ENCODE results near the gene PPME1. TPM values are rescaled to one million over a fixed set of nuclear protein-coding genes. Genes with fewer than 3 reads are reported as not detected.
A peak's percentile ranks its signal among the peaks of the same experiment; 100 is the strongest.

PPME1 gene
- total RNA-seq, 1 donor from 2014 or later, result 29.7 TPM

- Histone ChIP-seq H3K4me3 (no peak overlapping the region), H3K36me3 (peaks cover 5 to 31% of the 10 kb centered on the region in 2 donors), H3K9me3 (no peaks in the 10 kb centered on the region), H3K4me1 (no peaks in the 10 kb centered on the region), H3K27me3 (no peaks in the 10 kb centered on the region), H3K27ac (no peak overlapping the region)
- no peak for TF ChIP-seq CTCF (IDR thresholded peaks at IDR 0.05)
- intact Hi-C loops (cut with DNase I), result no loop called here
- DNase-seq (ENCODE audit: low spot score in 2 of 2), result no peak
These were observed 8.2 kb upstream of the PPME1 start for GRCh38 chr11:74162681-74163467.

- Histone ChIP-seq H3K36me3 (peaks cover 7 to 20% of the 10 kb centered on the region in 2 donors), H3K27me3 (no peaks in the 10 kb centered on the region), H3K4me1 (peaks cover 12 to 20% of the 10 kb centered on the region in 2 donors), H3K9me3 (no peaks in the 10 kb centered on the region), H3K27ac (no peak overlapping the region), H3K4me3 (no peak overlapping the region)
- DNase-seq (ENCODE audit: low spot score in 2 of 2), result no peak
- TF ChIP-seq CTCF (IDR thresholded peaks at IDR 0.05), result no peak
- intact Hi-C loops (cut with DNase I), result no loop called here
These were observed 2.3 kb upstream of the PPME1 start for GRCh38 chr11:74168838-74169237.

- TF ChIP-seq CTCF (IDR thresholded peaks at IDR 0.05), result no peak
- H3K9me3 ChIP-seq, result no peaks in the 10 kb centered on the region
- H3K27ac ChIP-seq, result peak overlapping the region; percentile 94
- H3K4me1 ChIP-seq, result peaks cover 12 to 20% of the 10 kb centered on the region in 2 donors
- no peaks in the 10 kb centered on the region for H3K27me3 ChIP-seq
- no peak for DNase-seq (ENCODE audit: low spot score in 2 of 2)
- H3K4me3 ChIP-seq, result peak overlapping the region; percentile 90 to 96
- H3K36me3 ChIP-seq, result peaks cover 7 to 19% of the 10 kb centered on the region in 2 donors
- intact Hi-C loops (cut with DNase I), result loop anchor here (2.0 to 10.0 kb wide), 6 partner anchors 147 to 777 kb away; partner anchors contain the start of genes COA4, MRPL48, PAAF1 and PGM2L1
These were observed 1.2 kb upstream of the PPME1 start for GRCh38 chr11:74169738-74170458.

GRCh38 chr11:74171630-74171968 lies 510 bp downstream of the PPME1 start:
- no peak for TF ChIP-seq CTCF (IDR thresholded peaks at IDR 0.05)
- intact Hi-C loops (cut with DNase I), result loop anchor here (1.0 to 10.0 kb wide), 7 partner anchors 146 to 776 kb away; partner anchors contain the start of genes COA4, LIPT2, MRPL48 and PAAF1

GRCh38 chr11:74171997-74172396 lies 908 bp downstream of the PPME1 start:
- H3K27ac ChIP-seq, result peak overlapping the region; percentile 94
- peaks cover 12 to 20% of the 10 kb centered on the region in 2 donors for H3K4me1 ChIP-seq

More at GRCh38 chr11:74171630-74171968, 510 bp downstream of the PPME1 start:
- peak overlapping the region; percentile 90 to 96 for H3K4me3 ChIP-seq
- H3K9me3 ChIP-seq, result no peaks in the 10 kb centered on the region
- peaks cover 3 to 7% of the 10 kb centered on the region in 2 donors for H3K36me3 ChIP-seq
- peaks cover 12 to 20% of the 10 kb centered on the region in 2 donors for H3K4me1 ChIP-seq
- H3K27me3 ChIP-seq, result no peaks in the 10 kb centered on the region
- no peak for DNase-seq (ENCODE audit: low spot score in 2 of 2)
- H3K27ac ChIP-seq, result peak overlapping the region; percentile 94

More at GRCh38 chr11:74171997-74172396, 908 bp downstream of the PPME1 start:
- Histone ChIP-seq H3K9me3 (no peaks in the 10 kb centered on the region), H3K36me3 (peaks cover 0 to 3% of the 10 kb centered on the region in 2 donors), H3K27me3 (no peaks in the 10 kb centered on the region), H3K4me3 (peak overlapping the region; percentile 90 to 96)
- no peak for DNase-seq (ENCODE audit: low spot score in 2 of 2)
- intact Hi-C loops (cut with DNase I), result loop anchor here (1.0 to 10.0 kb wide), 7 partner anchors 145 to 775 kb away; partner anchors contain the start of genes COA4, LIPT2, MRPL48 and PAAF1
- no peak for TF ChIP-seq CTCF (IDR thresholded peaks at IDR 0.05)
